Naive thymus-derived CD4-positive, alpha-beta T cell (primary cell): ENCODE measurements around the gene TEX36. TPM values are rescaled to one million over a fixed set of nuclear protein-coding genes. Genes with fewer than 3 reads are reported as not detected.

Source experiments
- ATAC-seq: fragments of 150-1000 bp; cut with Tn5 transposase; 2 replicates; pipeline ENCODE4 v1.10.0; 2021; ENCODE audit warnings: mild to moderate bottlenecking, moderate library complexity
- CTCF ChIA-PET: fragments of 350-600 bp; sonication (Branson Sonifier 250); formaldehyde crosslinking; loops from one replicate; lab custom pipeline; 2021; ENCODE audit warnings: antibody characterized with exemption; lab: Charles Lee
- POLR2A ChIA-PET: fragments of 350-600 bp; sonication (Branson Sonifier 250); formaldehyde crosslinking; loops from one replicate; lab custom pipeline; 2021; ENCODE audit warnings: antibody characterized with exemption, inconsistent platforms; lab: Charles Lee
- DNase-seq, 9 donors: peaks; one replicate each; pipeline versions ENCODE4 v3.0.0 to v3.0.0-alpha.2; 2020 to 2022; ENCODE audit warnings: mixed read lengths in 1 of 9
- H3K27ac ChIP-seq: one replicate; pipeline ENCODE4 v1.7.0; 2013; ENCODE audit warnings: mild to moderate bottlenecking, low read depth, low read length, moderate library complexity
- H3K27me3 ChIP-seq, 2 donors: one replicate each; pipeline ENCODE4 v1.7.0; 2013; ENCODE audit warnings: low read length in 2 of 2, mild to moderate bottlenecking in 2 of 2, moderate library complexity in 2 of 2; ENCODE audit not compliant: control insufficient read depth in 2 of 2, insufficient read depth in 2 of 2
- H3K36me3 ChIP-seq, 3 experiments: 1 replicate in 2 of 3; 2 replicates in 1 of 3; pipeline ENCODE4 v1.7.0; 2013; ENCODE audit warnings: low read length in 3 of 3, mild to moderate bottlenecking in 3 of 3, moderate library complexity in 1 of 3; ENCODE audit not compliant: insufficient read depth in 3 of 3, control insufficient read depth in 2 of 3
- H3K4me1 ChIP-seq, 2 donors: one replicate each; pipeline ENCODE4 v1.7.0; 2013; ENCODE audit warnings: low read length in 2 of 2, mild to moderate bottlenecking in 2 of 2, moderate library complexity in 1 of 2; ENCODE audit not compliant: control insufficient read depth in 2 of 2, insufficient read depth in 2 of 2
- H3K4me3 ChIP-seq: 2 replicates; pipeline ENCODE4 v1.7.0; 2013; ENCODE audit warnings: mild to moderate bottlenecking, low read length
- H3K9me3 ChIP-seq, 3 experiments: 1 replicate in 2 of 3; 2 replicates in 1 of 3; pipeline ENCODE4 v1.7.0; 2013; ENCODE audit warnings: low read length in 3 of 3; ENCODE audit not compliant: control insufficient read depth in 2 of 3
- H3K27ac Mint-ChIP-seq, 9 donors: one replicate each; pipeline ENCODE4 v1.8.0; 2020 to 2022; ENCODE audit warnings: mixed read lengths in 9 of 9, mild to moderate bottlenecking in 8 of 9, moderate library complexity in 5 of 9, inconsistent platforms in 2 of 9
- H3K27me3 Mint-ChIP-seq, 5 donors: one replicate each; pipeline ENCODE4 v1.8.0; 2021 to 2022; ENCODE audit warnings: mixed read lengths in 5 of 5, mild to moderate bottlenecking in 1 of 5
- H3K36me3 Mint-ChIP-seq, 5 donors: one replicate each; pipeline ENCODE4 v1.8.0; 2020 to 2022; ENCODE audit warnings: mixed read lengths in 5 of 5, mild to moderate bottlenecking in 3 of 5, inconsistent platforms in 1 of 5
- H3K4me1 Mint-ChIP-seq, 7 donors: one replicate each; pipeline ENCODE4 v1.8.0; 2020 to 2022; ENCODE audit warnings: mixed read lengths in 7 of 7, mild to moderate bottlenecking in 3 of 7, inconsistent platforms in 1 of 7
- H3K4me3 Mint-ChIP-seq, 10 donors: one replicate each; pipeline ENCODE4 v1.8.0; 2020 to 2022; ENCODE audit warnings: mild to moderate bottlenecking in 10 of 10, mixed read lengths in 10 of 10, moderate library complexity in 6 of 10, inconsistent platforms in 2 of 10
- H3K9me3 Mint-ChIP-seq, 11 donors: one replicate each; pipeline ENCODE4 v1.8.0; 2020 to 2022; ENCODE audit warnings: mixed read lengths in 11 of 11, mild to moderate bottlenecking in 4 of 11, inconsistent platforms in 1 of 11, moderate library complexity in 1 of 11
- intact Hi-C, 2 donors: fragments of 100-400 bp; cut with micrococcal nuclease; formaldehyde crosslinking; loops; one replicate each; pipeline ENCODE4 v1.15.1; 2023
- polyA plus RNA-seq, 2 donors: library from polyadenylated mRNA; unstranded; fragments of 300-500 nt; fragmentation: Illumina TruSeq; gene quantifications; one replicate each; pipeline ENCODE4 v1.2.3, GENCODE V29; 2021
- total RNA-seq, 6 experiments: library from RNA in 5 of 6; stranded (reverse) in 5 of 6; gene quantifications; 1 replicate in 5 of 6; 2 replicates in 1 of 6; pipeline ENCODE4 v1.2.3 and lab custom pipeline; 2021 to 2026

TEX36 gene
- total and polyA plus RNA-seq, 7 experiments from 2014 or later, result not detected

- Mint-ChIP-seq H3K27me3 (peaks cover 0 to 52% (median 48%) of the 10 kb centered on the region in 5 donors), H3K4me1 (no peaks in the 10 kb centered on the region), H3K4me3 (no peak overlapping the region), H3K9me3 (peaks cover 0 to 4% (median 0%) of the 10 kb centered on the region in 11 donors), H3K27ac (no peak overlapping the region), H3K36me3 (no peaks in the 10 kb centered on the region)
- POLR2A ChIA-PET, result no interaction called here
- H3K27me3 ChIP-seq, result no peaks in the 10 kb centered on the region
- CTCF ChIA-PET, result no interaction called here
- H3K4me3 ChIP-seq, result no peak overlapping the region
- DNase-seq, result no peak
- no peaks in the 10 kb centered on the region for H3K36me3 ChIP-seq
- intact Hi-C loops, result no loop called here
- H3K4me1 ChIP-seq, result no peaks in the 10 kb centered on the region
- no peak overlapping the region for H3K27ac ChIP-seq
- H3K9me3 ChIP-seq, result no peaks in the 10 kb centered on the region
- no peak for ATAC-seq
Measured at GRCh38 chr10:125638555-125638954, 44.4 kb downstream of the TEX36 start.

GRCh38 chr10:125637496-125637895 is 45.5 kb downstream of the TEX36 start:
- H3K27me3 ChIP-seq, result no peaks in the 10 kb centered on the region
- Mint-ChIP-seq H3K4me1 (no peaks in the 10 kb centered on the region), H3K9me3 (peaks cover 0 to 2% (median 0%) of the 10 kb centered on the region in 11 donors), H3K36me3 (no peaks in the 10 kb centered on the region), H3K27ac (no peak overlapping the region), H3K4me3 (no peak overlapping the region), H3K27me3 (peaks cover 0 to 43% (median 43%) of the 10 kb centered on the region in 5 donors)
- no peaks in the 10 kb centered on the region for H3K4me1 ChIP-seq
- intact Hi-C loops, result no loop called here
- H3K36me3 ChIP-seq, result no peaks in the 10 kb centered on the region
- no peak overlapping the region for H3K27ac ChIP-seq
- CTCF ChIA-PET, result no interaction called here
- no peaks in the 10 kb centered on the region for H3K9me3 ChIP-seq
- H3K4me3 ChIP-seq, result no peak overlapping the region
- DNase-seq (no peak), ATAC-seq (no peak)
- POLR2A ChIA-PET, result no interaction called here

- intact Hi-C loops, result no loop called here
- H3K4me3 ChIP-seq, result no peak overlapping the region
- ChIA-PET POLR2A (no interaction called here), CTCF (no interaction called here)
- H3K27me3 ChIP-seq, result no peaks in the 10 kb centered on the region
- H3K4me1 Mint-ChIP-seq, result no peaks in the 10 kb centered on the region
- no peak overlapping the region for H3K27ac ChIP-seq
- no peak overlapping the region for H3K4me3 Mint-ChIP-seq
- DNase-seq (no peak), ATAC-seq (no peak)
- no peaks in the 10 kb centered on the region for H3K36me3 Mint-ChIP-seq
- H3K9me3 Mint-ChIP-seq, result peaks cover 0 to 2% (median 0%) of the 10 kb centered on the region in 11 donors
- H3K27ac Mint-ChIP-seq, result no peak overlapping the region
- no peaks in the 10 kb centered on the region for H3K9me3 ChIP-seq
- H3K4me1 ChIP-seq, result no peaks in the 10 kb centered on the region
- H3K27me3 Mint-ChIP-seq, result peaks cover 0 to 41% (median 24%) of the 10 kb centered on the region in 5 donors
- no peaks in the 10 kb centered on the region for H3K36me3 ChIP-seq
Measured at GRCh38 chr10:125634606-125635005, 48.4 kb downstream of the TEX36 start.

GRCh38 chr10:125633517-125633999 is 49.4 kb downstream of the TEX36 start:
- CTCF ChIA-PET, result no interaction called here
- intact Hi-C loops, result no loop called here
- no peaks in the 10 kb centered on the region for H3K4me1 ChIP-seq

GRCh38 chr10:125631806-125632205 is 51.2 kb downstream of the TEX36 start:
- H3K4me1 ChIP-seq, result no peaks in the 10 kb centered on the region
- Mint-ChIP-seq H3K4me3 (no peak overlapping the region), H3K9me3 (peaks cover 0 to 2% (median 0%) of the 10 kb centered on the region in 11 donors), H3K27ac (no peak overlapping the region), H3K27me3 (peaks cover 0 to 33% (median 12%) of the 10 kb centered on the region in 5 donors), H3K4me1 (no peaks in the 10 kb centered on the region), H3K36me3 (no peaks in the 10 kb centered on the region)
- CTCF ChIA-PET, result no interaction called here
- POLR2A ChIA-PET, result no interaction called here
- ATAC-seq, result no peak
- intact Hi-C loops, result no loop called here
- H3K4me3 ChIP-seq, result no peak overlapping the region
- no peaks in the 10 kb centered on the region for H3K9me3 ChIP-seq
- no peak overlapping the region for H3K27ac ChIP-seq
- H3K36me3 ChIP-seq, result no peaks in the 10 kb centered on the region
- no peak for DNase-seq
- no peaks in the 10 kb centered on the region for H3K27me3 ChIP-seq

More at GRCh38 chr10:125633517-125633999, 49.4 kb downstream of the TEX36 start:
- no peak overlapping the region for H3K27ac Mint-ChIP-seq
- POLR2A ChIA-PET, result no interaction called here
- Histone ChIP-seq H3K27me3 (no peaks in the 10 kb centered on the region), H3K9me3 (no peaks in the 10 kb centered on the region), H3K4me3 (no peak overlapping the region), H3K36me3 (no peaks in the 10 kb centered on the region), H3K27ac (no peak overlapping the region)
- H3K4me3 Mint-ChIP-seq, result no peak overlapping the region
- H3K4me1 Mint-ChIP-seq, result no peaks in the 10 kb centered on the region
- no peaks in the 10 kb centered on the region for H3K36me3 Mint-ChIP-seq
- H3K27me3 Mint-ChIP-seq, result peaks cover 0 to 34% (median 21%) of the 10 kb centered on the region in 5 donors
- ATAC-seq, result no peak
- H3K9me3 Mint-ChIP-seq, result peaks cover 0 to 2% (median 0%) of the 10 kb centered on the region in 11 donors
- no peak for DNase-seq

GRCh38 chr10:125629758-125630376 is 53.1 kb downstream of the TEX36 start:
- H3K4me3 ChIP-seq, result no peak overlapping the region
- H3K9me3 ChIP-seq, result no peaks in the 10 kb centered on the region
- no peak overlapping the region for H3K27ac ChIP-seq
- peaks cover 2 to 47% (median 17%) of the 10 kb centered on the region in 5 donors for H3K27me3 Mint-ChIP-seq
- no peaks in the 10 kb centered on the region for H3K36me3 Mint-ChIP-seq
- H3K4me3 Mint-ChIP-seq, result no peak overlapping the region
- peaks cover 0 to 3% (median 0%) of the 10 kb centered on the region in 11 donors for H3K9me3 Mint-ChIP-seq
- DNase-seq (no peak), ATAC-seq (no peak)
- H3K27ac Mint-ChIP-seq, result no peak overlapping the region
- POLR2A ChIA-PET, result no interaction called here
- CTCF ChIA-PET, result no interaction called here
- no peaks in the 10 kb centered on the region for H3K4me1 ChIP-seq
- intact Hi-C loops, result no loop called here
- H3K4me1 Mint-ChIP-seq, result no peaks in the 10 kb centered on the region
- H3K27me3 ChIP-seq, result no peaks in the 10 kb centered on the region
- H3K36me3 ChIP-seq, result no peaks in the 10 kb centered on the region
